Right cardiac atrium (tissue), 5 donors: ENCODE measurements around the gene SLC39A9. TPM values are rescaled to one million over a fixed set of nuclear protein-coding genes. Genes with fewer than 3 reads are reported as not detected.

Experiments
- ATAC-seq, 2 donors: fragments of 200-7000 bp; cut with Tn5 transposase; one replicate each; pipeline versions ENCODE4 v1.8.0 to v1.9.1; 2020; ENCODE audit warnings: moderate library complexity in 2 of 2, mild to moderate bottlenecking in 1 of 2
- DNase-seq, 3 donors: peaks; one replicate each; pipeline ENCODE4 v3.0.0-alpha.2; 2020
- H3K27ac ChIP-seq: one replicate; pipeline ENCODE4 v1.5.1; 2013; ENCODE audit warnings: mild to moderate bottlenecking, low read length, control low read depth, moderate library complexity
- H3K27me3 ChIP-seq: one replicate; pipeline ENCODE4 v1.6.1; 2013; ENCODE audit not compliant: control insufficient read depth, insufficient read depth
- H3K4me1 ChIP-seq: one replicate; pipeline ENCODE4 v1.6.1; 2013; ENCODE audit warnings: low read length; ENCODE audit not compliant: control insufficient read depth, insufficient read depth
- H3K4me3 ChIP-seq: one replicate; pipeline ENCODE4 v1.5.1; 2013; ENCODE audit warnings: low read length, control low read depth
- H3K9me3 ChIP-seq: one replicate; pipeline ENCODE4 v1.6.1; 2013; ENCODE audit warnings: low read length; ENCODE audit not compliant: control insufficient read depth
- WGBS: extraction: QIAGEN DNeasy Blood & Tissue Kit; methylation state at CpG from one replicate; pipeline ENCODE4 v1.1.7; 2013; 5-methylcytosine and 5-hydroxymethylcytosine counted together
- intact Hi-C, 4 donors: fragments of 100-400 bp; cut with DNase I; formaldehyde crosslinking; loops; one replicate each; pipeline versions ENCODE4 v1.11.0 to v1.14.0; 2022 to 2023
- polyA plus RNA-seq: library from polyadenylated mRNA; stranded (reverse); fragments of 200-250 nt; gene quantifications from one replicate; pipeline ENCODE4 v1.2.3, GENCODE V29; 2013
- total RNA-seq, 4 donors: library from RNA; stranded (reverse); fragmentation: NEBNext Ultra II Directional; extraction: Animal tissue kit (Norgen Biotek cat#: 25700); gene quantifications; one replicate each; pipeline ENCODE4 v1.2.1, GENCODE V29; 2021
- donor health status: healthy with polysubstance abuse.
- donor health status: DM: no; HTN: yes; CAD: no.
- donor health status: DM: no; HTN: no; CAD: no.
- donor health status: DM: no; HTN: yes; CAD: no; lungs with severe emphysema.
- donor health status: DM: yes; HTN: yes; CAD: no.

SLC39A9 gene
- total and polyA plus RNA-seq, 5 donors = 10.3 to 34.5 (median 24.4) TPM

GRCh38 chr14:69356903-69357543 is 41.5 kb upstream of the SLC39A9 start:
- no peaks in the 10 kb centered on the region for H3K9me3 ChIP-seq
- no peak overlapping the region for H3K27ac ChIP-seq
- H3K4me3 ChIP-seq = no peak overlapping the region
- H3K27me3 ChIP-seq = no peaks in the 10 kb centered on the region
- DNase-seq = no peak
- peaks cover 2% of the 10 kb centered on the region for H3K4me1 ChIP-seq
- intact Hi-C loops = no loop called here
- 76% methylated on average over 7 of the region's 7 CpGs for WGBS
- ATAC-seq = no peak

GRCh38 chr14:69357544-69358200 is 40.8 kb upstream of the SLC39A9 start:
- no peak for DNase-seq

GRCh38 chr14:69358233-69358963 is 40.1 kb upstream of the SLC39A9 start:
- 63% methylated on average over 12 of the region's 12 CpGs for WGBS
- Histone ChIP-seq H3K27me3 (no peaks in the 10 kb centered on the region), H3K27ac (no peak overlapping the region), H3K4me3 (no peak overlapping the region), H3K9me3 (no peaks in the 10 kb centered on the region), H3K4me1 (peaks cover 2% of the 10 kb centered on the region)
- DNase-seq = no peak
- intact Hi-C loops = no loop called here
- no peak for ATAC-seq

More at GRCh38 chr14:69357544-69358200, 40.8 kb upstream of the SLC39A9 start:
- Histone ChIP-seq H3K9me3 (no peaks in the 10 kb centered on the region), H3K4me1 (peaks cover 2% of the 10 kb centered on the region), H3K27me3 (no peaks in the 10 kb centered on the region), H3K4me3 (no peak overlapping the region), H3K27ac (no peak overlapping the region)
- 86% methylated on average over 7 of the region's 7 CpGs for WGBS
- intact Hi-C loops = no loop called here
- ATAC-seq = no peak

- ATAC-seq (no peak), DNase-seq (no peak)
- peaks cover 2% of the 10 kb centered on the region for H3K4me1 ChIP-seq
- intact Hi-C loops = no loop called here
- no peaks in the 10 kb centered on the region for H3K27me3 ChIP-seq
- H3K27ac ChIP-seq = no peak overlapping the region
- WGBS = 75% methylated on average over 3 of the region's 3 CpGs
- no peaks in the 10 kb centered on the region for H3K9me3 ChIP-seq
- no peak overlapping the region for H3K4me3 ChIP-seq
Observed at GRCh38 chr14:69358966-69359365, 39.5 kb upstream of the SLC39A9 start.

- intact Hi-C loops = loop anchor here in 2 of 4 donors (5.0 to 10.0 kb wide), 2 partner anchors 116 to 118 kb away; no protein-coding TSS in a partner anchor
- WGBS = 77% methylated on average over 7 of the region's 7 CpGs
Observed at GRCh38 chr14:69360438-69361108, 37.9 kb upstream of the SLC39A9 start.

GRCh38 chr14:69363055-69363454 is 35.4 kb upstream of the SLC39A9 start:
- Histone ChIP-seq H3K27me3 (no peaks in the 10 kb centered on the region), H3K27ac (no peak overlapping the region), H3K4me1 (no peaks in the 10 kb centered on the region), H3K9me3 (no peaks in the 10 kb centered on the region), H3K4me3 (no peak overlapping the region)
- DNase-seq = peak; percentile 26 to 72 (median 65)
- ATAC-seq = peak; percentile 82 to 84
- 33% methylated on average over 9 of the region's 9 CpGs for WGBS
- intact Hi-C loops = loop anchor here in 2 of 4 donors (5.0 to 10.0 kb wide), 2 partner anchors 118 to 121 kb away; no protein-coding TSS in a partner anchor

More at GRCh38 chr14:69360438-69361108, 37.9 kb upstream of the SLC39A9 start:
- DNase-seq (no peak), ATAC-seq (no peak)
- no peaks in the 10 kb centered on the region for H3K27me3 ChIP-seq
- H3K4me1 ChIP-seq = peaks cover 2% of the 10 kb centered on the region
- no peak overlapping the region for H3K27ac ChIP-seq
- H3K4me3 ChIP-seq = no peak overlapping the region
- H3K9me3 ChIP-seq = no peaks in the 10 kb centered on the region

- no peaks in the 10 kb centered on the region for H3K4me1 ChIP-seq
- intact Hi-C loops = loop anchor here in 2 of 4 donors (5.0 to 10.0 kb wide), 2 partner anchors 119 to 122 kb away; no protein-coding TSS in a partner anchor
- no peak overlapping the region for H3K4me3 ChIP-seq
- WGBS = 84% methylated on average over 4 of the region's 4 CpGs
- H3K27ac ChIP-seq = no peak overlapping the region
- H3K27me3 ChIP-seq = no peaks in the 10 kb centered on the region
- no peaks in the 10 kb centered on the region for H3K9me3 ChIP-seq
- DNase-seq (no peak), ATAC-seq (no peak)
Observed at GRCh38 chr14:69363964-69364363, 34.5 kb upstream of the SLC39A9 start.

- no peaks in the 10 kb centered on the region for H3K9me3 ChIP-seq
- no peak for DNase-seq
- no peaks in the 10 kb centered on the region for H3K4me1 ChIP-seq
- no peak overlapping the region for H3K27ac ChIP-seq
- intact Hi-C loops = loop anchor here in 2 of 4 donors (5.0 to 10.0 kb wide), 2 partner anchors 120 to 122 kb away; no protein-coding TSS in a partner anchor
- 83% methylated on average over 2 of the region's 2 CpGs for WGBS
- H3K4me3 ChIP-seq = no peak overlapping the region
- ATAC-seq = no peak
- no peaks in the 10 kb centered on the region for H3K27me3 ChIP-seq
Observed at GRCh38 chr14:69364378-69364777, 34.1 kb upstream of the SLC39A9 start.

- 58% methylated on average over 3 of the region's 3 CpGs for WGBS
Observed at GRCh38 chr14:69366069-69366468, 32.4 kb upstream of the SLC39A9 start.

GRCh38 chr14:69366761-69367160 is 31.7 kb upstream of the SLC39A9 start:
- intact Hi-C loops = loop anchor here in 1 of 4 donors (10.0 kb wide), 1 partner anchor 122 kb away; no protein-coding TSS in a partner anchor
- 96% methylated on average over 4 of the region's 4 CpGs for WGBS
- H3K27me3 ChIP-seq = no peaks in the 10 kb centered on the region

More at GRCh38 chr14:69366069-69366468, 32.4 kb upstream of the SLC39A9 start:
- Histone ChIP-seq H3K27me3 (no peaks in the 10 kb centered on the region), H3K4me1 (no peaks in the 10 kb centered on the region), H3K27ac (no peak overlapping the region), H3K9me3 (no peaks in the 10 kb centered on the region), H3K4me3 (no peak overlapping the region)
- no peak for ATAC-seq
- intact Hi-C loops = loop anchor here in 1 of 4 donors (10.0 kb wide), 1 partner anchor 121 kb away; no protein-coding TSS in a partner anchor
- no peak for DNase-seq

More at GRCh38 chr14:69366761-69367160, 31.7 kb upstream of the SLC39A9 start:
- ATAC-seq = no peak
- Histone ChIP-seq H3K4me1 (no peaks in the 10 kb centered on the region), H3K4me3 (no peak overlapping the region), H3K27ac (no peak overlapping the region), H3K9me3 (no peaks in the 10 kb centered on the region)
- DNase-seq = no peak
